H9 (cell line): Measurements from ENCODE around the gene ASCL1. TPM values are rescaled to one million over a fixed set of nuclear protein-coding genes. Genes with fewer than 3 reads are reported as not detected.
A peak's percentile ranks its signal among the peaks of the same experiment; 100 is the strongest.

Experiments used
- DNase-seq: peaks from one replicate; pipeline ENCODE4 v3.0.0-alpha.2; 2017
- H2AFZ ChIP-seq: one replicate; pipeline ENCODE4 v1.6.1; 2013; ENCODE audit warnings: mild to moderate bottlenecking, low read length, control low read depth, moderate library complexity
- H2AK5ac ChIP-seq: 2 replicates; pipeline ENCODE4 v1.6.1; 2013; ENCODE audit warnings: low read length, control low read depth, mixed read lengths; ENCODE audit not compliant: insufficient read length
- H2BK120ac ChIP-seq: one replicate; pipeline ENCODE4 v1.6.1; 2013; ENCODE audit warnings: low read depth, mild to moderate bottlenecking, low read length, control low read depth, inconsistent platforms; ENCODE audit not compliant: poor library complexity, severe bottlenecking
- H2BK12ac ChIP-seq: 2 replicates; pipeline ENCODE4 v1.6.1; 2013; ENCODE audit warnings: low read length, control low read depth, mixed read lengths, low read depth; ENCODE audit not compliant: insufficient read length
- H2BK15ac ChIP-seq: 2 replicates; pipeline ENCODE4 v1.6.1; 2013; ENCODE audit warnings: low read depth, low read length, control low read depth
- H2BK20ac ChIP-seq: one replicate; pipeline ENCODE4 v1.6.1; 2013; ENCODE audit warnings: low read depth, mild to moderate bottlenecking, low read length, control low read depth, inconsistent platforms; ENCODE audit not compliant: poor library complexity, severe bottlenecking
- H2BK5ac ChIP-seq: 2 replicates; pipeline ENCODE4 v1.6.1; 2013; ENCODE audit warnings: low read length, control low read depth, mixed read lengths; ENCODE audit not compliant: insufficient read length
- H3K14ac ChIP-seq: 2 replicates; pipeline ENCODE4 v1.6.1; 2013; ENCODE audit warnings: low read length, control low read depth; ENCODE audit not compliant: insufficient read depth
- H3K18ac ChIP-seq: 2 replicates; pipeline ENCODE4 v1.6.1; 2013; ENCODE audit warnings: low read depth, mild to moderate bottlenecking, mixed read lengths, low read length, control low read depth; ENCODE audit not compliant: insufficient read length
- H3K23ac ChIP-seq: 2 replicates; pipeline ENCODE4 v1.6.1; 2013; ENCODE audit warnings: low read length, control low read depth, mixed read lengths, low read depth; ENCODE audit not compliant: insufficient read length
- H3K23me2 ChIP-seq: 2 replicates; pipeline ENCODE4 v1.6.1; 2013; ENCODE audit warnings: low read depth, mild to moderate bottlenecking, mixed read lengths, low read length, control low read depth; ENCODE audit not compliant: insufficient read length, poor library complexity, severe bottlenecking
- H3K27ac ChIP-seq: 2 replicates; pipeline ENCODE4 v1.5.1; 2013; ENCODE audit warnings: low read length, control low read depth, mixed read lengths, low read depth; ENCODE audit not compliant: insufficient read length
- H3K27me3 ChIP-seq: 2 replicates; pipeline ENCODE4 v1.6.1; 2013; ENCODE audit warnings: low read length, control low read depth, inconsistent platforms; ENCODE audit not compliant: insufficient read depth
- H3K4ac ChIP-seq: 2 replicates; pipeline ENCODE4 v1.6.1; 2013; ENCODE audit warnings: low read depth, mild to moderate bottlenecking, control low read depth, inconsistent platforms, low read length, moderate library complexity
- H3K4me1 ChIP-seq: 2 replicates; pipeline ENCODE4 v1.6.1; 2013; ENCODE audit warnings: low read length, control low read depth, inconsistent platforms; ENCODE audit not compliant: insufficient read depth
- H3K4me2 ChIP-seq: 2 replicates; pipeline ENCODE4 v1.6.1; 2013; ENCODE audit warnings: low read length, control low read depth, mixed read lengths; ENCODE audit not compliant: insufficient read length, insufficient read depth
- H3K56ac ChIP-seq: 2 replicates; pipeline ENCODE4 v1.6.1; 2013; ENCODE audit warnings: low read depth, mild to moderate bottlenecking, mixed read lengths, low read length, control low read depth; ENCODE audit not compliant: insufficient read length
- H3K79me1 ChIP-seq: 2 replicates; pipeline ENCODE4 v1.6.1; 2013; ENCODE audit warnings: low read depth, mild to moderate bottlenecking, moderate library complexity, low read length, control low read depth, inconsistent platforms; ENCODE audit not compliant: insufficient read depth, poor library complexity, severe bottlenecking
- H3K79me2 ChIP-seq: 2 replicates; pipeline ENCODE4 v1.6.1; 2013; ENCODE audit warnings: low read length, control low read depth, inconsistent platforms; ENCODE audit not compliant: insufficient read depth
- H3K9ac ChIP-seq: 2 replicates; pipeline ENCODE4 v1.6.1; 2013; ENCODE audit warnings: low read length, control low read depth, mixed read lengths; ENCODE audit not compliant: insufficient read length; ENCODE audit errors: extremely low read depth
- H3K9me3 ChIP-seq: one replicate; pipeline ENCODE4 v1.6.1; 2013; ENCODE audit warnings: low read depth, low read length, inconsistent platforms; ENCODE audit not compliant: control insufficient read depth
- H3T11ph ChIP-seq: one replicate; pipeline ENCODE4 v1.6.1; 2013; ENCODE audit warnings: mild to moderate bottlenecking, low read length, control low read depth, inconsistent platforms
- H4K20me1 ChIP-seq: one replicate; pipeline ENCODE4 v1.6.1; 2013; ENCODE audit not compliant: control insufficient read depth, insufficient read length, insufficient read depth
- H4K5ac ChIP-seq: 2 replicates; pipeline ENCODE4 v1.6.1; 2013; ENCODE audit warnings: low read depth, mild to moderate bottlenecking, mixed read lengths, low read length, control low read depth; ENCODE audit not compliant: insufficient read length
- H4K8ac ChIP-seq: replicated peaks from 2 replicates; pipeline ENCODE4 v1.6.1; 2013; ENCODE audit warnings: low read length, control low read depth, mixed read lengths, low read depth; ENCODE audit not compliant: insufficient read length
- H4K91ac ChIP-seq: 2 replicates; pipeline ENCODE4 v1.6.1; 2013; ENCODE audit warnings: low read depth, mild to moderate bottlenecking, moderate library complexity, mixed read lengths, low read length, control low read depth; ENCODE audit not compliant: insufficient read length
- H3K27ac Mint-ChIP-seq, 3 experiments: 2 replicates in 2 of 3; 3 replicates in 1 of 3; pipeline ENCODE4 v1.8.0; 2020 to 2021; ENCODE audit warnings: mixed read lengths in 3 of 3, mild to moderate bottlenecking in 1 of 3, moderate library complexity in 1 of 3
- H3K27me3 Mint-ChIP-seq: 2 replicates; pipeline ENCODE4 v1.8.0; 2021; ENCODE audit warnings: low read depth, mild to moderate bottlenecking, moderate library complexity, mixed read lengths
- H3K36me3 Mint-ChIP-seq, 3 experiments: 2 replicates in 2 of 3; 3 replicates in 1 of 3; pipeline ENCODE4 v1.8.0; 2020 to 2021; ENCODE audit warnings: low read depth in 3 of 3, mixed read lengths in 3 of 3; ENCODE audit not compliant: insufficient read depth in 1 of 3
- H3K4me1 Mint-ChIP-seq, 2 experiments: 2 replicates each; pipeline ENCODE4 v1.8.0; 2020; ENCODE audit warnings: mixed read lengths in 2 of 2
- H3K4me3 Mint-ChIP-seq, 2 experiments: 2 replicates in 1 of 2; 3 replicates in 1 of 2; pipeline ENCODE4 v1.8.0; 2020 to 2021; ENCODE audit warnings: mild to moderate bottlenecking in 2 of 2, mixed read lengths in 2 of 2, moderate library complexity in 1 of 2
- H3K9me3 Mint-ChIP-seq, 2 experiments: 2 replicates in 1 of 2; 3 replicates in 1 of 2; pipeline ENCODE4 v1.8.0; 2020; ENCODE audit warnings: mild to moderate bottlenecking in 2 of 2, mixed read lengths in 2 of 2, moderate library complexity in 1 of 2
- WGBS: extraction: QIAGEN DNeasy Blood & Tissue Kit; methylation state at CpG from one replicate; pipeline ENCODE4 v1.1.7; 2013; ENCODE audit warnings: missing lambda C conversion rate, low lambda C conversion rate, mixed read lengths; ENCODE audit not compliant: insufficient read length; ENCODE audit errors: extremely low coverage; 5-methylcytosine and 5-hydroxymethylcytosine counted together
- total RNA-seq: library from RNA; stranded (reverse); gene quantifications from 2 replicates; pipeline ENCODE4 v1.2.1, GENCODE V29; 2021
- TF ChIP-seq, protein P1 (sequence below): fragments of 200-600 bp; sonication (generic); conservative IDR thresholded peaks from 3 replicates; pipeline ENCODE4 v1.8.0; 2021; ENCODE audit warnings: antibody characterized with exemption, mild to moderate bottlenecking

Gene ASCL1
- total RNA-seq, 1 experiment from 2014 or later = not detected

DNA sequence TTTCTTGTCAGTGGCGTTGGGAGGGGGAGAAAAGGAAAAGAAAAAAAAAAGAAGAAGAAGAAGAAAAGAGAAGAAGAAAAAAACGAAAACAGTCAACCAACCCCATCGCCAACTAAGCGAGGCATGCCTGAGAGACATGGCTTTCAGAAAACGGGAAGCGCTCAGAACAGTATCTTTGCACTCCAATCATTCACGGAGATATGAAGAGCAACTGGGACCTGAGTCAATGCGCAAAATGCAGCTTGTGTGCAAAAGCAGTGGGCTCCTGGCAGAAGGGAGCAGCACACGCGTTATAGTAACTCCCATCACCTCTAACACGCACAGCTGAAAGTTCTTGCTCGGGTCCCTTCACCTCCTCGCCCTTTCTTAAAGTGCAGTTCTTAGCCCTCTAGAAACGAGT, 1.9 kb downstream of the ASCL1 start:
- peaks cover 5% of the 10 kb centered on the region; the same call in 1 of the 2 replicates for H3K4me1 ChIP-seq
- H3K9me3 Mint-ChIP-seq = peaks cover 14% of the 10 kb centered on the region in 2 experiments
- no peak overlapping the region for H4K5ac ChIP-seq
- H3K23me2 ChIP-seq = peaks cover 16% of the 10 kb centered on the region
- DNase-seq = no peak
- no peak overlapping the region for H3K56ac ChIP-seq
- H3T11ph ChIP-seq = no peak overlapping the region
- H3K4me2 ChIP-seq = peak overlapping the region; percentile 56
- H3K4me3 Mint-ChIP-seq = peak overlapping the region in 1 of 2 experiments; percentile 72; a peak in 3 of 5 replicates
- H2BK15ac ChIP-seq = no peak overlapping the region
- peaks cover 99% of the 10 kb centered on the region for H3K27me3 Mint-ChIP-seq
- no CpG with 5 or more reads among the region's 14 CpGs for WGBS
- H3K27me3 ChIP-seq = peaks cover 86% of the 10 kb centered on the region
- H3K27ac ChIP-seq = no peak overlapping the region
- H3K27ac Mint-ChIP-seq = no peak overlapping the region
- H3K79me1 ChIP-seq = no peaks in the 10 kb centered on the region
- no peak overlapping the region for H3K14ac ChIP-seq
- H4K20me1 ChIP-seq = no peaks in the 10 kb centered on the region
- H2BK12ac ChIP-seq = no peak overlapping the region
- no peak overlapping the region for H4K8ac ChIP-seq
- no peak overlapping the region for H2BK20ac ChIP-seq
- H3K9ac ChIP-seq = no peak overlapping the region
- H2AFZ ChIP-seq = no peak overlapping the region
- H3K9me3 ChIP-seq = peaks cover 10% of the 10 kb centered on the region
- no peak overlapping the region for H2AK5ac ChIP-seq
- H3K79me2 ChIP-seq = no peaks in the 10 kb centered on the region
- H3K4ac ChIP-seq = no peak overlapping the region
- peaks cover 44 to 76% of the 10 kb centered on the region in 2 experiments for H3K4me1 Mint-ChIP-seq
- H4K91ac ChIP-seq = no peak overlapping the region
- no peak overlapping the region for H2BK120ac ChIP-seq
- TF ChIP-seq, protein P1, sequence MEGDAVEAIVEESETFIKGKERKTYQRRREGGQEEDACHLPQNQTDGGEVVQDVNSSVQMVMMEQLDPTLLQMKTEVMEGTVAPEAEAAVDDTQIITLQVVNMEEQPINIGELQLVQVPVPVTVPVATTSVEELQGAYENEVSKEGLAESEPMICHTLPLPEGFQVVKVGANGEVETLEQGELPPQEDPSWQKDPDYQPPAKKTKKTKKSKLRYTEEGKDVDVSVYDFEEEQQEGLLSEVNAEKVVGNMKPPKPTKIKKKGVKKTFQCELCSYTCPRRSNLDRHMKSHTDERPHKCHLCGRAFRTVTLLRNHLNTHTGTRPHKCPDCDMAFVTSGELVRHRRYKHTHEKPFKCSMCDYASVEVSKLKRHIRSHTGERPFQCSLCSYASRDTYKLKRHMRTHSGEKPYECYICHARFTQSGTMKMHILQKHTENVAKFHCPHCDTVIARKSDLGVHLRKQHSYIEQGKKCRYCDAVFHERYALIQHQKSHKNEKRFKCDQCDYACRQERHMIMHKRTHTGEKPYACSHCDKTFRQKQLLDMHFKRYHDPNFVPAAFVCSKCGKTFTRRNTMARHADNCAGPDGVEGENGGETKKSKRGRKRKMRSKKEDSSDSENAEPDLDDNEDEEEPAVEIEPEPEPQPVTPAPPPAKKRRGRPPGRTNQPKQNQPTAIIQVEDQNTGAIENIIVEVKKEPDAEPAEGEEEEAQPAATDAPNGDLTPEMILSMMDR = no peak
- no peak overlapping the region for H3K23ac ChIP-seq
- H3K18ac ChIP-seq = no peak overlapping the region
- peaks cover 9 to 11% (median 10%) of the 10 kb centered on the region in 3 experiments; a peak in 6 of 7 replicates for H3K36me3 Mint-ChIP-seq
- H2BK5ac ChIP-seq = no peak overlapping the region
